SU-DHL-6 (cell line): ENCODE measurements around the gene CD5L.

ENCODE experiments used
- EZH2phosphoT487 ChIP-seq: fragments of 200-600 bp; sonication (generic), shearing (Covaris generic); conservative IDR thresholded peaks from 2 replicates; pipeline ENCODE4 v1.6.1; 2018; ENCODE audit warnings: mild to moderate bottlenecking, antibody characterized with exemption, low read length, moderate library complexity, mixed read lengths
- TF ChIP-seq, protein P1 (sequence below): fragments of 200-600 bp; sonication (generic); IDR thresholded peaks from one replicate; pipeline ENCODE4 v1.5.1; 2017; ENCODE audit warnings: antibody characterized with exemption, mild to moderate bottlenecking, low read length, moderate library complexity; ENCODE audit not compliant: insufficient read depth, poor library complexity, severe bottlenecking

DNA sequence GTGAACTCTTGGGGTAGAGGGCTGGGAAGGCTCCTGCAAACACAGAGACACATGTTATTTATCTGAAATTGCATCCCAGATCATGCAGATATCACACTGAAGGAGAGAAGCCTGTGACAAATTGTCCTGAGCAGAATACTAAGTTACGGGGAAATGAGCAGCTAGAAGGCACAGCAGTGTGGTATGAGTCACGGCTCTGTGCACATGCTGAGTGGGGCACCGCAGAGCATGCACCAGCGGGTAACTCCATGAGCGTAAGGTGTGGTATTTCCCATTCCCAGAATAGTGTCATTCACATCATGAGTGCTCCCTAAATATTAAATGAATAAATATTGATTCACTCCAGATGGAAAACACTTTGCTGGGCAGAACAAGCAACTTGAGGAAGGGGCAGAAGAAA is 43.4 kb downstream of the CD5L start:
- TF ChIP-seq, protein P1, sequence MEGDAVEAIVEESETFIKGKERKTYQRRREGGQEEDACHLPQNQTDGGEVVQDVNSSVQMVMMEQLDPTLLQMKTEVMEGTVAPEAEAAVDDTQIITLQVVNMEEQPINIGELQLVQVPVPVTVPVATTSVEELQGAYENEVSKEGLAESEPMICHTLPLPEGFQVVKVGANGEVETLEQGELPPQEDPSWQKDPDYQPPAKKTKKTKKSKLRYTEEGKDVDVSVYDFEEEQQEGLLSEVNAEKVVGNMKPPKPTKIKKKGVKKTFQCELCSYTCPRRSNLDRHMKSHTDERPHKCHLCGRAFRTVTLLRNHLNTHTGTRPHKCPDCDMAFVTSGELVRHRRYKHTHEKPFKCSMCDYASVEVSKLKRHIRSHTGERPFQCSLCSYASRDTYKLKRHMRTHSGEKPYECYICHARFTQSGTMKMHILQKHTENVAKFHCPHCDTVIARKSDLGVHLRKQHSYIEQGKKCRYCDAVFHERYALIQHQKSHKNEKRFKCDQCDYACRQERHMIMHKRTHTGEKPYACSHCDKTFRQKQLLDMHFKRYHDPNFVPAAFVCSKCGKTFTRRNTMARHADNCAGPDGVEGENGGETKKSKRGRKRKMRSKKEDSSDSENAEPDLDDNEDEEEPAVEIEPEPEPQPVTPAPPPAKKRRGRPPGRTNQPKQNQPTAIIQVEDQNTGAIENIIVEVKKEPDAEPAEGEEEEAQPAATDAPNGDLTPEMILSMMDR, result no peak
- no peak for TF ChIP-seq EZH2phosphoT487
